Ishikawa (cell line): ENCODE measurements around the gene CCDC93.

ENCODE experiments used
- CEBPB ChIP-seq: IDR thresholded peaks from 2 replicates; pipeline ENCODE4 v1.6.1; 2012
- CREB1 ChIP-seq: IDR thresholded peaks from 2 replicates; pipeline ENCODE4 v1.6.1; 2012; ENCODE audit warnings: low read depth
- EGR1 ChIP-seq: IDR thresholded peaks from 2 replicates; pipeline ENCODE4 v1.6.1; 2012
- EP300 ChIP-seq: IDR thresholded peaks from 2 replicates; pipeline ENCODE4 v1.6.1; 2012; ENCODE audit warnings: borderline replicate concordance
- FOXM1 ChIP-seq: IDR thresholded peaks from 2 replicates; pipeline ENCODE4 v1.6.1; 2012; ENCODE audit warnings: low read depth, borderline replicate concordance
- MAX ChIP-seq: IDR thresholded peaks from 2 replicates; pipeline ENCODE4 v1.6.1; 2012
- NFIC ChIP-seq: IDR thresholded peaks from 2 replicates; pipeline ENCODE4 v1.6.1; 2012
- RAD21 ChIP-seq: IDR thresholded peaks from 2 replicates; pipeline ENCODE4 v1.6.1; 2012; ENCODE audit warnings: low read depth
- REST ChIP-seq: IDR thresholded peaks from 2 replicates; pipeline ENCODE4 v1.6.1; 2012; ENCODE audit warnings: low read depth, mild to moderate bottlenecking
- TAF1 ChIP-seq: IDR thresholded peaks from 2 replicates; pipeline ENCODE4 v1.6.1; 2012; ENCODE audit warnings: low read depth, mild to moderate bottlenecking
- TCF12 ChIP-seq: IDR thresholded peaks from 2 replicates; pipeline ENCODE4 v1.6.1; 2012; ENCODE audit warnings: low read depth
- TEAD4 ChIP-seq: IDR thresholded peaks from 2 replicates; pipeline ENCODE4 v1.6.1; 2012
- USF1 ChIP-seq: IDR thresholded peaks from 2 replicates; pipeline ENCODE4 v1.6.1; 2012
- YY1 ChIP-seq: IDR thresholded peaks from 2 replicates; pipeline ENCODE4 v1.6.1; 2012; ENCODE audit warnings: low read depth
- ZBTB7A ChIP-seq: IDR thresholded peaks from 2 replicates; pipeline ENCODE4 v1.6.1; 2012; ENCODE audit warnings: low read depth

Gene CCDC93

GRCh38 chr2:118014492-118014824, 588 bp upstream of the CCDC93 start:
- TF ChIP-seq CREB1 (no peak), EP300 (no peak), FOXM1 (no peak), TAF1 (no peak), CEBPB (no peak), RAD21 (no peak), YY1 (no peak), ZBTB7A (no peak), TCF12 (no peak), MAX (no peak), REST (no peak), USF1 (no peak)

GRCh38 chr2:118013221-118013723, 598 bp downstream of the CCDC93 start:
- TF ChIP-seq TAF1 (no peak; the same call in 1 of the 2 replicates), RAD21 (no peak), MAX (peak; percentile 19; the same call in 1 of the 2 replicates), REST (no peak), TEAD4 (0 out of 2 replicates have a peak, but pooled peaks have one; percentile 8), YY1 (no peak), EP300 (no peak; the same call in 1 of the 2 replicates), CREB1 (no peak), USF1 (peak; percentile 57), TCF12 (no peak; the same call in 1 of the 2 replicates), EGR1 (no peak), FOXM1 (no peak; the same call in 1 of the 2 replicates), CEBPB (no peak), NFIC (no peak), ZBTB7A (peak; percentile 51)

- TF ChIP-seq TCF12 (no peak), YY1 (no peak), EGR1 (no peak), NFIC (no peak)
Measured at GRCh38 chr2:118012778-118013177, 1.1 kb downstream of the CCDC93 start.

GRCh38 chr2:118010473-118010872, 3.4 kb downstream of the CCDC93 start:
- no peak for TF ChIP-seq TCF12
- TF ChIP-seq CREB1: no peak
- TF ChIP-seq RAD21: no peak
- no peak for TF ChIP-seq FOXM1
- no peak for TF ChIP-seq EGR1
- TF ChIP-seq REST: no peak
- no peak for TF ChIP-seq NFIC
- no peak for TF ChIP-seq ZBTB7A
- TF ChIP-seq MAX: no peak
- no peak for TF ChIP-seq TAF1
- no peak for TF ChIP-seq EP300
